ENCODE data around the gene LUC7L. TPM values are rescaled to one million over a fixed set of nuclear protein-coding genes. Genes with fewer than 3 reads are reported as not detected.

Gene LUC7L
- total and polyA plus RNA-seq, 2 of the 8 experiments (the other 6 are each of a cell fraction or from before 2014, with no cell fraction given) = 49.7 to 129 TPM

GRCh38 chr16:270381-271255, 41.4 kb upstream of the LUC7L start:
- DNase-seq (ENCODE audit: low read depth in 1 of 2, low spot score in 2 of 2) (no peak), FAIRE-seq (no peak)
- Histone ChIP-seq H4K91ac (replicated peaks; ENCODE audit: insufficient read length, low read length) (no peak overlapping the region), H2BK120ac (replicated peaks; ENCODE audit: low read depth, low read length) (no peak overlapping the region), H3K79me2 (ENCODE audit: control insufficient read depth in 1 of 2, insufficient read depth in 2 of 2, low read length in 2 of 2) (no peaks in the 10 kb centered on the region), H3K36me3 (ENCODE audit: control insufficient read depth in 2 of 4, insufficient read depth in 4 of 4, low read length in 3 of 4) (no peaks in the 10 kb centered on the region), H3K23me2 (ENCODE audit: low read depth, low read length) (peaks cover 8% of the 10 kb centered on the region), H4K8ac (ENCODE audit: extremely low read depth, insufficient read depth, low read length) (no peak overlapping the region), H3K4me1 (replicated peaks in 1 of 4; ENCODE audit: control insufficient read depth in 3 of 4, insufficient read depth in 4 of 4, low read length in 3 of 4) (peaks cover 0 to 6% (median 4%) of the 10 kb centered on the region in 4 experiments; a peak in 3 of 7 replicates), H2BK5ac (ENCODE audit: low read depth, low read length) (no peak overlapping the region), H3K4ac (replicated peaks; ENCODE audit: insufficient read length, low read depth, low read length) (no peak overlapping the region), H3K27me3 (replicated peaks in 1 of 4; ENCODE audit: control insufficient read depth in 3 of 4, extremely low read depth in 1 of 4, insufficient read depth in 3 of 4, low read length in 3 of 4) (peaks cover 6 to 16% (median 13%) of the 10 kb centered on the region in 4 experiments; a peak in 6 of 7 replicates), H4K5ac (ENCODE audit: insufficient read length, low read depth, low read length) (no peak overlapping the region), H3K4me2 (ENCODE audit: insufficient read depth in 1 of 2, low read depth in 2 of 2, low read length in 2 of 2) (no peak overlapping the region), H3K4me3 (ENCODE audit: extremely low read depth in 1 of 4, insufficient read depth in 2 of 4, low read depth in 3 of 4, low read length in 4 of 4) (no peak overlapping the region), H3K27ac (ENCODE audit: low read depth, low read length) (no peak overlapping the region), H3K79me1 (ENCODE audit: low read depth, low read length) (no peaks in the 10 kb centered on the region), H2BK20ac (ENCODE audit: low read length) (no peak overlapping the region), H4K20me1 (replicated peaks in 1 of 2; ENCODE audit: control insufficient read depth in 1 of 2, insufficient read depth in 2 of 2, low read length in 2 of 2) (peaks cover 0 to 9% of the 10 kb centered on the region in 2 experiments), H2AK5ac (ENCODE audit: low read depth, low read length) (no peak overlapping the region), H2BK12ac (ENCODE audit: low read depth, low read length) (no peak overlapping the region), H3K9ac (replicated peaks in 1 of 4; ENCODE audit: extremely low read depth in 1 of 4, low read depth in 3 of 4, low read length in 3 of 4) (no peak overlapping the region), H3K18ac (ENCODE audit: extremely low read depth, low read length) (no peak overlapping the region), H3K9me3 (ENCODE audit: insufficient read depth in 2 of 2, low read depth in 1 of 2, low read length in 1 of 2) (no peaks in the 10 kb centered on the region), H3K56ac (replicated peaks; ENCODE audit: insufficient read length, low read depth, low read length) (no peak overlapping the region), H2BK15ac (ENCODE audit: low read length) (no peak overlapping the region), H2AFZ (ENCODE audit: low read length) (no peak overlapping the region), H3K23ac (ENCODE audit: insufficient read length) (no peak overlapping the region), H3K14ac (ENCODE audit: insufficient read length) (no peak overlapping the region)
- 94% methylated on average over 29 of the region's 34 CpGs; no CpG with 5 or more reads in 1 of the 2 experiments for WGBS, 2 experiments (ENCODE audit: extremely low coverage in 1 of 2, insufficient coverage in 1 of 2, insufficient read length in 1 of 2, insufficient replicate concordance in 2 of 2, low coverage in 1 of 2, low lambda C conversion rate in 2 of 2, missing lambda C conversion rate in 1 of 2)
- ChIA-PET CTCF (ENCODE audit: partially characterized antibody) (interaction anchor here (1.1 to 2.0 kb wide), 5 partner anchors 9 to 92 kb away, joined by 3 to 10 read pairs (median 5); partner anchors contain the start of gene ARHGDIG), POLR2A (ENCODE audit: partially characterized antibody) (interaction anchor here (0.8 to 2.5 kb wide), 4 partner anchors 8 to 16 kb away, joined by 3 to 6 read pairs (median 4); partner anchors contain the start of gene ARHGDIG)
- TF ChIP-seq TAF7 (optimal IDR thresholded peaks at IDR 0.05; ENCODE audit: borderline replicate concordance, low read depth, low read length) = no peak
- no peak for TF ChIP-seq HDAC6 (IDR thresholded peaks at IDR 0.05; ENCODE audit: low read depth, low read length)
- no peak for TF ChIP-seq CHD1 (IDR thresholded peaks at IDR 0.05; ENCODE audit: low read depth, low read length)
- no peak for TF ChIP-seq KDM1A (IDR thresholded peaks at IDR 0.05; ENCODE audit: borderline replicate concordance, low read length)
- no peak for TF ChIP-seq KDM5A (IDR thresholded peaks at IDR 0.05; ENCODE audit: low read length)
- no peak for TF ChIP-seq BACH1 (IDR thresholded peaks at IDR 0.05; ENCODE audit: low read length)
- no peak for TF ChIP-seq RXRA (IDR thresholded peaks at IDR 0.05; ENCODE audit: insufficient read depth, low read depth, low read length)
- TF ChIP-seq POLR2AphosphoS5 (IDR thresholded peaks at IDR 0.05; ENCODE audit: low read depth, low read length) = no peak
- TF ChIP-seq SIX5 (IDR thresholded peaks at IDR 0.05; ENCODE audit: low read depth, low read length) = no peak
- TF ChIP-seq SUZ12 (IDR thresholded peaks at IDR 0.05; ENCODE audit: low read length) = no peak
- TF ChIP-seq EGR1 (IDR thresholded peaks at IDR 0.05; ENCODE audit: borderline replicate concordance, low read depth, low read length) = no peak
- TF ChIP-seq SIN3A (conservative IDR thresholded peaks at IDR 0.05 in 1 of 2, IDR thresholded peaks at IDR 0.05 in 1 of 2; ENCODE audit: low read depth in 1 of 2, low read length in 2 of 2) = no peak
- TF ChIP-seq SP1 (IDR thresholded peaks at IDR 0.05; ENCODE audit: low read depth, low read length) = no peak
